SK-N-SH (cell line): ENCODE data around the gene RER1.

ENCODE experiments used
- CTCF ChIP-seq: fragments of 200-600 bp; sonication (generic); IDR thresholded peaks from 2 replicates; pipeline ENCODE4 v1.6.1; 2017; ENCODE audit warnings: antibody characterized with exemption, mild to moderate bottlenecking, moderate library complexity
- EZH2phosphoT487 ChIP-seq: fragments of 200-600 bp; sonication (generic); IDR thresholded peaks from 2 replicates; pipeline ENCODE4 v1.6.1; 2017; ENCODE audit warnings: low read depth, mixed run types, mild to moderate bottlenecking, antibody characterized with exemption, moderate library complexity, borderline replicate concordance
- FOXM1 ChIP-seq: IDR thresholded peaks from 2 replicates; pipeline ENCODE4 v1.4.0; 2012; ENCODE audit warnings: low read depth, mild to moderate bottlenecking
- IRF3 ChIP-seq: fragments of 150-350 bp; IDR thresholded peaks from 2 replicates; pipeline ENCODE4 v1.6.1; 2016; ENCODE audit warnings: mild to moderate bottlenecking, low read depth, low read length
- POLR2AphosphoS5 ChIP-seq: IDR thresholded peaks from 2 replicates; pipeline ENCODE4 v1.6.1; 2012; ENCODE audit warnings: low read depth, low read length
- RXRA ChIP-seq: IDR thresholded peaks from 2 replicates; pipeline ENCODE4 v1.4.0; 2012; ENCODE audit warnings: low read depth, mild to moderate bottlenecking, borderline replicate concordance
- USF2 ChIP-seq: fragments of 150-350 bp; IDR thresholded peaks from 2 replicates; pipeline ENCODE4 v1.6.1; 2017; ENCODE audit warnings: antibody characterized with exemption, low read length, low read depth, borderline replicate concordance
- YY1 ChIP-seq: IDR thresholded peaks from 2 replicates; pipeline ENCODE4 v1.4.0; 2012; ENCODE audit warnings: low read depth, mild to moderate bottlenecking

GRCh38 chr1:2419416-2419815, 27.8 kb downstream of the RER1 start:
- no peak for TF ChIP-seq CTCF
- no peak for TF ChIP-seq YY1
- no peak for TF ChIP-seq USF2
- no peak for TF ChIP-seq IRF3
- no peak for TF ChIP-seq POLR2AphosphoS5
- TF ChIP-seq RXRA = no peak
- TF ChIP-seq EZH2phosphoT487 = no peak
- no peak for TF ChIP-seq FOXM1
